Upper lobe of left lung (tissue), 4 donors: ENCODE measurements around the gene ABCC2.

Experiments
- POLR2A ChIP-seq, 4 donors: fragments of 450-650 bp; IDR thresholded peaks; one replicate each; pipeline ENCODE4 v1.5.1; 2016 to 2017; ENCODE audit warnings: antibody characterized with exemption in 4 of 4, mild to moderate bottlenecking in 2 of 4
- TF ChIP-seq, protein P1 (sequence below), 6 experiments: fragments of 450-650 bp in 4 of 6; fragments of 200-600 bp in 2 of 6; sonication (generic) in 2 of 6; IDR thresholded peaks; one replicate each; pipeline ENCODE4 v1.5.1; 2016 to 2019; ENCODE audit warnings: antibody characterized with exemption in 6 of 6

DNA sequence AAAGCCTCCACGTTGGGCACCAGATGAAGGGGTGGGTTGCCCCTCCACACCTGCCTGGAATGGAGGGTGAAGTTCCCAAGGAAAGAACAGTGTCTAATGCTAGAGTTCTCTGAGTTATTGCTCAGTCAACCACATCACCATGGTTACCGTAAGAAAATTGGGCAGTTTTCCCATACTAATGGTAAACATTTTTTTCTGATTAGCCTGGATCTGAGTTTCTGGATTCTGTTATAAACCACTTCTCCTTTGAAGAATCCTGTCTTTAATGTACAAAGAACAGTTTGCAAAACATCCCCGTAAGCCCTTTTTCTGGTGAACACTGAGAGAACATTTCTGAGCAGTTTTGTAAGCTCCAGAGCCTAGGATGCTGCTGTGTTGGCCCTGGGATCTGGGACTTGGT, 45.5 kb downstream of the ABCC2 start:
- TF ChIP-seq, protein P1, sequence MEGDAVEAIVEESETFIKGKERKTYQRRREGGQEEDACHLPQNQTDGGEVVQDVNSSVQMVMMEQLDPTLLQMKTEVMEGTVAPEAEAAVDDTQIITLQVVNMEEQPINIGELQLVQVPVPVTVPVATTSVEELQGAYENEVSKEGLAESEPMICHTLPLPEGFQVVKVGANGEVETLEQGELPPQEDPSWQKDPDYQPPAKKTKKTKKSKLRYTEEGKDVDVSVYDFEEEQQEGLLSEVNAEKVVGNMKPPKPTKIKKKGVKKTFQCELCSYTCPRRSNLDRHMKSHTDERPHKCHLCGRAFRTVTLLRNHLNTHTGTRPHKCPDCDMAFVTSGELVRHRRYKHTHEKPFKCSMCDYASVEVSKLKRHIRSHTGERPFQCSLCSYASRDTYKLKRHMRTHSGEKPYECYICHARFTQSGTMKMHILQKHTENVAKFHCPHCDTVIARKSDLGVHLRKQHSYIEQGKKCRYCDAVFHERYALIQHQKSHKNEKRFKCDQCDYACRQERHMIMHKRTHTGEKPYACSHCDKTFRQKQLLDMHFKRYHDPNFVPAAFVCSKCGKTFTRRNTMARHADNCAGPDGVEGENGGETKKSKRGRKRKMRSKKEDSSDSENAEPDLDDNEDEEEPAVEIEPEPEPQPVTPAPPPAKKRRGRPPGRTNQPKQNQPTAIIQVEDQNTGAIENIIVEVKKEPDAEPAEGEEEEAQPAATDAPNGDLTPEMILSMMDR (IDR thresholded peaks at IDR 0.05), result no peak
- no peak for TF ChIP-seq POLR2A (IDR thresholded peaks at IDR 0.05)
